DMS 273 (cell line): ENCODE measurements around the gene ELOVL5.

Experiments used
- DNase-seq: peaks from one replicate; lab custom pipeline; 2025; ENCODE audit not compliant: unreplicated experiment; lab: John Stamatoyannopoulos, UW

The ELOVL5 gene

DNA sequence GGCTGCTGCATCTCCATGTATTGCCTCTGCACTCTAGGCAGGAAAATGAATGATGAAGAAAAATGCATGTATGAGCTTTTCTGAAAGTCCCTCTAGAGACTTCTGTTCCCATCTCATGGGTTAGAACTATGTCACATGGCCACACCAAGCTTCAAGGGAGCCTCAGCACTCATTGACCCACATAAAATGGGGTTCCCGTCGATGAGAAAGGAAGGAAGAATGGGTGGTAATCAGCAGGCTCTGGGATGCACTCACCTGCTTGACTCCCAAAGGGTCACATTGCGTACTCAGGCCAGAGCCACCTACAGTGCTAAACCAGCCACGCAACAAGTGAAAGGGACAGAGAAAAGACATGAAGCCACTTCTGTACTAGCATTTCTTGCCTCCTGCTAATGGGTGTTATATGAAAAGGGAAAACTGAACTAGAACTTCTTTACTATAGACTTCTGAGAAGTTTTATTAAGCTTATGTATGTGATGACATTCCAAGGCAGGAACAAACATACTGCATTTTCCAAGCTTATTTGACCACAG is 104.3 kb downstream of the ELOVL5 start:
- no peak for DNase-seq

DNA sequence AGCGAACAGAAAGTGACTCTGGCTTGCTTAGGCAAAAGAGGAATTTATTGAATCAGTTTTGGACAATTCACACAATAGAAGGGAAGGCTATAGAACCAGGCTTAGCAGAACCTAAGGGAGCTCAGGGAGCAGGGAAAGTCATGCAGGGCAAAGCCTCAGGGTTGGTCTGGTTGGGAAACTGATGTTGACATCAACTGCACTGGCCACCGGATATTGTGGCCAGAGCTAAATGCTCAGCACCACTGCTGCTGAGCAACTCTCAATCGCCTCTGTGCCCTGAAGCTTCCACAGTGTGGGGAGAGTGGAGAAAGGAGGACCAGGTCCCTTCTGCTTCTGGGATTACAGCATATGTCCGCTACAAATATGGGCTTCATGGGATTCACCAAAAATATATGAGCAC is 106.8 kb downstream of the ELOVL5 start:
- no peak for DNase-seq

DNA sequence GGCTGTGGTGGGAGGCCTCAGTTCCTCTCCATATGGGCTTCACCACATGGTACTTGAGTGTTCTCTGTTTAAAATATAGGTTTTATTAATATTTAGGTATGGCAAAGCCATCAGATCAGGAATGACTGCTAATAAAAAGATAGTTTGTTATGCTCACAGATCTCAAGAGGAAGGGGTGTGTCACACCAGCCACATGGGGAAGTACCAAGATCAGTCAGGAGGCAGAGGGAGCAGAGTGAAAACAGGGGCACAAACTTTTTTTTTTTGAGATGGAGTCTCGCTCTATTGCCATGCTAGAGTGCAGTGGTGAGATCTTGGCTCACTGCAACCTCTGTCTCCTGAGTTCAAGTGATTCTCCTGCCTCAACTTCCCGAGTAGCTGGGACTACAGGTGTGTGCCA is 108.0 kb downstream of the ELOVL5 start:
- DNase-seq, result no peak

DNA sequence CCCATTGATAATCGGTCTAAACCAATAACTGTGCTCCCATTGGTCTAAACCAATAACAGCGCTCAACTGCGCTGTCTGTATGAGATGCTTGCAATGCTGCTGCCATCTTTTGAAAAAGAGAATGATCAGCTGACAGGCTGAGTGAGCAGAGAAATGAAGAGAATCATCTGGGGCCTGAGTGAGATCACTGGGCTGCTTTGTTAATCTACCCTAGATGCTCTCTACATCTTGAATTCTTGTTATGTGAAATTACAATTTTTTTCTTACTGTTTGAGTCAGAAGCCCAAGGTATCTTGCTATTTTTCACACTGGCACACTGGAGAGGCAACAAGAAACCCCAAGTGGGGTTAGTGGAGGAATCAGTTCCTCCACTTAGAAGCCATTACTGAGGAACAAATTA is 108.6 kb downstream of the ELOVL5 start:
- DNase-seq, result no peak

DNA sequence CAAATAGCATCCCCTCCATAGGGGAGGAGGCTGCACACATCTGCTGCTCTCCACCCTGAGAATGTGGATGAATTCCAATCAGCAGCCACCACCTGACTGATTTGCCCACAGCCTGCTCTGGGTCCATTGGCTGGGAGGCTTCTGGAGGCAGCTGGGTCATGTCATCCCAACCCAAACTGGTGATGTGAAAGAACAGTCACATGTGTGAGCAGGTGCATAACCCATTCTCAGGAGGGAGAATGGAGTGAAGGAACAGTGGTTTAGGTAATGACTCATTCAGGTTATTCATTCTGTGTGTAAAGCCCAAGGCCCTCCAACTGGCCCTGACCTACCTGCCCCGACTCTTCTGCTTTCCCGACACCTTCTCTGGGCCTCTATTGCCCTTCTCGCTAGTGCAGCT is 109.2 kb downstream of the ELOVL5 start:
- no peak for DNase-seq

DNA sequence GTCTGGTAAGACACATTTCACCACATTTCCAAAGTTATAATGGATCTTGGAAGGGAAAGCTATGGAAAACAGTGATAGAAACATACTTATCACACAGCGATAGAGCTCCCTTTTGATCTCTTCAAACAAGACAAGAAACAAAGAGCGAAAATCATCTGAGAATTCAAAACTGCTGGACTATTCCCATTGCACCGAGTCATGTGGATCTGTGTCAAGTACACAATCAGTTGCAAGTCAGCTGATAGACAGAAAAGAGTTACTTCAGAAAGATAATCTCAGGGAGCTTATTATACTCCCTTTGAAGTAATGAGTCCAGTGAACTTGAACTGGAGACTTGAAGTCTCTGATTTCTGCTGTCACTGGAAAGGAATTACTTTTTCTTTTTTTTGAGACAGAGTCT is 110.4 kb downstream of the ELOVL5 start:
- DNase-seq, result no peak

DNA sequence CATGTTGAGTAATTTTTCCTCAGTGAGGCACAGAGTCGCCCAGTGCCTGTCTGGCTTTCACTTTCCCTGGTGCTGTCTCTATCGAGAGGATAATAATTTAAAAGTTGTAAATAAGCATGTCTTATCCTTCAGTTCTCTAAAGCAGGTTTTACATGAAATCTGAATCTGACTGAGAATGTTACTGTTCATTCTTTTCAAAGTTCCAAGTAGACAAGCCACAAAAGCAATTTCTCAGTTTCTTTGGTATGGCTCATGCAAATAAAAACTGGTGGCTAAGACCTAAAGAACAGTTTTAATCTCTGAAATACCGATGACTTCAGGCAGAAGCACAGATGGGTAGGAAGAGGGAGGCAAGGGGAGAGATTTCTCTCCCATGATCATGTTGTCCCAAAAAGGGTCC is 112.5 kb downstream of the ELOVL5 start:
- no peak for DNase-seq

DNA sequence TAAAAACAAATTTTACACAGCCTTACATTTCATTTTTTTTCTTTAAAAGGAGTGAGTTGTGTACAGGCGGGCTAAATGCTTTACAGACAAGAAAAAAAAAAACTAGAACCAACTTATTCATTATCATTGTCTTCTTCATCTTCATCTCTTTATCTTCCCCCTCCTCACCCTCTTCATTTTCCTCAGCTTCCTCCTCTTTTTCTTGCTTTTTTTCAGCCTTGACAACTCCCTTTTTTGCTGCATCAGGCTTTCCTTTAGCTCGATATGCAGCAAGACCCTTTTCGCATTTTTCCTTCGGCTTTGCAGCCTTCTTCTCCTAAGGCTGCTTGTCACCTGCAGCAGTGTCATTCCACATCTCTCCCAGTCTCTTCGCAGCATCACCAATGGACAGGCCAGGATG is 113.2 kb downstream of the ELOVL5 start:
- DNase-seq, result no peak

DNA sequence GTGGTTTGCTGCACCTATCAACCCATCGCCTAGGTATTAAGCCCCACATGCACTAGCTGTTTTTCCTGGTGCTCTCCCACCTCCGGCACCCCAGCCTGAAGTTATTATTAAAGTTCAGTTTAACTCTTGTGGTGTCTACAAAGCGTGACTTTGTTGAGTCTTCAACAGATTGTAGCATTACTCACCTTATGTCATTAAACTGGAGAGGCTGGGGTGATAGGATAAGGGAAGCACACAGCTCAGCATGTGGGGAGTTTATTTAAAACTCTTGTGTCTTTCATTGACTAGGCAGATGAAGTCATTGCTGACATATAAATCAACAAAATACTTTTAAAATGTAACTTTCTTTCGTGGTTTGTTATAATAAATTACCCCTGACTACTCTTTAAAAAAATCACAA is 115.4 kb downstream of the ELOVL5 start:
- peak; percentile 50 for DNase-seq

DNA sequence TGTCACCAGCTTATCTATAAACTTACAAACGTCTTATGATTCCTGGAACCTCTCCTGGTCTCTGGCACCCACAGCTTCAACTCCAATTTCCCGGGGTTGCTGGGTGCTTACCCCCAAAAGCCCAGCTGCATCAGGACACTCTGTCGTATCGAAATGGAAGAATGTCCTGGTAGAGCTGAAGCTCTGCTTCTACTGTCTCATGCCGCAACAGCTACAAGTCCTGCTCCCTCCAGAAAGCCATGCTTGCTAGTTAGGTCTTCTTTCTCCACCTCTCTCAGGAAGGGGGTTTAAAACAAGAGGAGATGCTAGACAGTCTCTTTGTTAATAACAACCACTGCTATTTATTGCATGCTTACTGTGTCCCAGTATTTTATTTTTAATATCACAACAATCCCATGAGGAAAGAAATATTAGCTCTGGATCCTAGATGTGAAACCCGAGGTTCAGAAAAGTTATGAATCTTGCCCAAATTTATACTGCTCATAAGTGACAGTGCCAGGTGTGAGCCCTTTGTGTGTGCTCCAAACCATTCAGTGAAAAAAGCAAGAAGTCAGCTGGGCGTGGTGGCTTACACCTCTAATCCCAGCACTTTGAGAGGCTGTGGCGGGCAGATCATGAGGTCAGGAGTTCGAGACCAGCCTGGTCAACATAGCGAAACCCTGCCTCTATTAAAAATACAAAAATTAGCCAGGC is 117.8 kb downstream of the ELOVL5 start:
- no peak for DNase-seq

DNA sequence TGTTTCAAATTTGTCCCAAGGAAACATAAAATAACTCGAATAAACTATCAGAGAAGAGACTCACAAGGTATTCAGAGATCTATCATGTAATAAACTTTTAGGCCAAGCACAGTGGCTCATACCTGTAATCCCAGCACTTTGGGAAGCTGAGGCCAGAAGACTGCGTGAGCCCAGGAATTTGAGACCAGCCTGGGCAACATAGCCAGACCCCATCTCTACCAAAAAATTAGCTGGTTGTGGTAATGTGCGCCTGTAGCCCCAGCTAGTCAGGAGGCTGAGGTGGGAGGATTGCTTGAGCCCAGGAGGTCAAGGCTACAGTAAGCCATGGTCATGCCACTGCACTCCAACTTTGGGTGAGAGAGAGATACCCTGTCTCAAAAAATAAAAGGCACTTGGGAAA is 120.9 kb downstream of the ELOVL5 start:
- DNase-seq, result no peak

DNA sequence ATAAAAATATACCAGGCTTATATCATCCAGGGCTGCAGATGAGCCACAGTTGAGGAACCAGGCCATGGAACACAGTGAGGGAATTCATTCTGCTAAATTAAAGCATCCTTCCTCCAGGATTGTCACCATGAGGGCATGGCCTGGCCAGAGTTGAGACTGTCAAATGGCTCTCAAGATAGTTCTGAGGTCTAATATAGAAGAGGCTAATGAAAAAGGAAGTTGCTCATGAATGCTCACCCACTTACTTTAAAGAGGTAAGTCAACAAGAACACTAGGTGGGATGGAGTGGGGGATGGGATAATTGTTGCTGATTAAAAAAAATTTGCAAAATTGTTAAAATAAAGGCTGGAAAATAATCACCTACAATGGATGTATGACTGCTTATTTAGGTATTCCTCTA is 128.1 kb downstream of the ELOVL5 start:
- DNase-seq, result no peak
